Measurements from ENCODE around the gene TBX20. TPM values are rescaled to one million over a fixed set of nuclear protein-coding genes. Genes with fewer than 3 reads are reported as not detected.

The TBX20 gene
- total and polyA plus RNA-seq, 2 of the 13 experiments (the other 11 are each of a cell fraction or from before 2014, with no cell fraction given) = not detected

GRCh38 chr7:35280902-35281301 is 27.0 kb upstream of the TBX20 start:
- H3K27ac ChIP-seq (ENCODE audit: extremely low read length, insufficient read depth, low read length) = no peak overlapping the region
- TF ChIP-seq ZNF775 (CRISPR knock-in tag; IDR thresholded peaks at IDR 0.05; ENCODE audit: borderline replicate concordance) = no peak
- no peak for TF ChIP-seq ATF5 (CRISPR knock-in tag; IDR thresholded peaks at IDR 0.05; ENCODE audit: low read depth)
- no peak for TF ChIP-seq CHD2 (IDR thresholded peaks at IDR 0.05; ENCODE audit: low read depth, low read length)
- no peak for TF ChIP-seq REPIN1 (CRISPR knock-in tag; IDR thresholded peaks at IDR 0.05; ENCODE audit: borderline replicate concordance, low read depth)
- no peak for TF ChIP-seq SETDB1 (CRISPR knock-in tag; IDR thresholded peaks at IDR 0.05; ENCODE audit: borderline replicate concordance)
- no peak for TF ChIP-seq NRL (CRISPR knock-in tag; IDR thresholded peaks at IDR 0.05; ENCODE audit: borderline replicate concordance)
- no peak for TF ChIP-seq NR2F6 (IDR thresholded peaks at IDR 0.05)
- no peak for TF ChIP-seq NR2F6 (CRISPR knock-in tag; IDR thresholded peaks at IDR 0.05)
- no peak for TF ChIP-seq ZNF556 (CRISPR knock-in tag; IDR thresholded peaks at IDR 0.05; ENCODE audit: borderline replicate concordance)
- no peaks in the 10 kb centered on the region for H3K4me1 ChIP-seq (ENCODE audit: insufficient read depth, low read length)
- H3K36me3 ChIP-seq (replicated peaks in 1 of 2; ENCODE audit: control insufficient read depth in 1 of 2, insufficient read depth in 2 of 2, low read length in 2 of 2) = no peaks in the 10 kb centered on the region
- WGBS (ENCODE audit: low lambda C conversion rate) = 13% methylated on average over 4 of the region's 4 CpGs
- ATAC-seq (no peak), DNase-seq (ENCODE audit: low spot score) (no peak), FAIRE-seq (no peak)
- POLR2A ChIA-PET = no interaction called here
- in situ Hi-C loops (cut with HindIII; ENCODE audit: extremely low pct_ligation_motif_present, low pct_unique_long_range_greater_than_20kb) = no loop called here
- H2AFZ ChIP-seq (ENCODE audit: low read length) = no peak overlapping the region
- H3K79me2 ChIP-seq (ENCODE audit: insufficient read depth, low read length) = no peaks in the 10 kb centered on the region
- H3K27me3 ChIP-seq (ENCODE audit: control insufficient read depth in 1 of 2, insufficient read depth in 2 of 2, low read length in 2 of 2) = 0 out of 5 replicates have a peak, but pooled peaks cover 0 to 7% of the 10 kb centered on the region in 2 experiments
- CTCF ChIA-PET (ENCODE audit: low intra/inter-chr PET ratio, low total read pairs) = no interaction called here
- H3K9me3 ChIP-seq (ENCODE audit: low read length) = no peaks in the 10 kb centered on the region
- no TSS peak for BruUV-seq (replicated peaks)
- H3K4me3 ChIP-seq (replicated peaks in 1 of 3; ENCODE audit: insufficient read depth in 1 of 3, low read depth in 2 of 3, low read length in 3 of 3) = no peak overlapping the region
- H3K9ac ChIP-seq (ENCODE audit: insufficient read depth, low read depth, low read length) = no peak overlapping the region
- H4K20me1 ChIP-seq (ENCODE audit: insufficient read depth, low read length) = no peaks in the 10 kb centered on the region
- no peak overlapping the region for H3K4me2 ChIP-seq (ENCODE audit: low read depth, low read length)
- intact Hi-C loops (cut with micrococcal nuclease; ENCODE audit: unreplicated experiment) = no loop called here

- no peak overlapping the region for H3K4me3 ChIP-seq (replicated peaks in 1 of 3; ENCODE audit: insufficient read depth in 1 of 3, low read depth in 2 of 3, low read length in 3 of 3)
- H3K4me2 ChIP-seq (ENCODE audit: low read depth, low read length) = no peak overlapping the region
- no peaks in the 10 kb centered on the region for H3K4me1 ChIP-seq (ENCODE audit: insufficient read depth, low read length)
- in situ Hi-C loops (cut with HindIII; ENCODE audit: extremely low pct_ligation_motif_present, low pct_unique_long_range_greater_than_20kb) = no loop called here
- intact Hi-C loops (cut with micrococcal nuclease; ENCODE audit: unreplicated experiment) = no loop called here
- ChIA-PET CTCF (ENCODE audit: low intra/inter-chr PET ratio, low total read pairs) (no interaction called here), POLR2A (no interaction called here)
- no TSS peak for BruUV-seq (replicated peaks)
- ATAC-seq (no peak), DNase-seq (ENCODE audit: low spot score) (no peak), FAIRE-seq (no peak)
- WGBS (ENCODE audit: low lambda C conversion rate) = 57% methylated on average over 1 of the region's 1 CpG
- TF ChIP-seq JUND (CRISPR knock-in tag; IDR thresholded peaks at IDR 0.05) (no peak), MAFF (IDR thresholded peaks at IDR 0.05; ENCODE audit: low read depth, low read length) (peak; percentile 44; the same call in 1 of the 2 replicates), ZFP36L2 (CRISPR knock-in tag; IDR thresholded peaks at IDR 0.05) (no peak), GZF1 (CRISPR knock-in tag; IDR thresholded peaks at IDR 0.05) (no peak), MAFK (conservative IDR thresholded peaks at IDR 0.05 in 1 of 2, IDR thresholded peaks at IDR 0.05 in 1 of 2; ENCODE audit: low read length in 2 of 2) (peak; percentile 48 to 77)
- no peaks in the 10 kb centered on the region for H3K79me2 ChIP-seq (ENCODE audit: insufficient read depth, low read length)
- no peak overlapping the region for H3K9ac ChIP-seq (ENCODE audit: insufficient read depth, low read depth, low read length)
- H4K20me1 ChIP-seq (ENCODE audit: insufficient read depth, low read length) = no peaks in the 10 kb centered on the region
- no peak overlapping the region for H3K27ac ChIP-seq (ENCODE audit: extremely low read length, insufficient read depth, low read length)
- H2AFZ ChIP-seq (ENCODE audit: low read length) = no peak overlapping the region
- H3K9me3 ChIP-seq (ENCODE audit: low read length) = no peaks in the 10 kb centered on the region
- no peaks in the 10 kb centered on the region for H3K27me3 ChIP-seq (ENCODE audit: control insufficient read depth in 1 of 2, insufficient read depth in 2 of 2, low read length in 2 of 2)
- H3K36me3 ChIP-seq (replicated peaks in 1 of 2; ENCODE audit: control insufficient read depth in 1 of 2, insufficient read depth in 2 of 2, low read length in 2 of 2) = no peaks in the 10 kb centered on the region
Observed at GRCh38 chr7:35277359-35277758, 23.5 kb upstream of the TBX20 start.
